ENCODE data around the gene ASB7.
"Not testable (repeated sequence)": the region's sequence is repeated elsewhere in the genome, so short reads cannot be mapped to it uniquely, and the experiment has no call there.

The ASB7 gene

GRCh38 chr15:100669260-100669659, 66.9 kb downstream of the ASB7 start:
- TF ChIP-seq CTCF (IDR thresholded peaks at IDR 0.05; ENCODE audit: low read depth, low read length): no peak
- H3K4me3 ChIP-seq (ENCODE audit: low read depth, low read length): no peak overlapping the region

GRCh38 chr15:100670505-100671021, 68.2 kb downstream of the ASB7 start:
- TF ChIP-seq CTCF (IDR thresholded peaks at IDR 0.05; ENCODE audit: low read depth, low read length): no peak
- no peak overlapping the region for H3K4me3 ChIP-seq (ENCODE audit: low read depth, low read length)

GRCh38 chr15:100671124-100671680, 68.8 kb downstream of the ASB7 start:
- H3K4me3 ChIP-seq (ENCODE audit: low read depth, low read length): no peak overlapping the region
- no peak for TF ChIP-seq CTCF (IDR thresholded peaks at IDR 0.05; ENCODE audit: low read depth, low read length)

- H3K4me3 ChIP-seq (ENCODE audit: low read depth, low read length): peak overlapping the region; percentile 5
- TF ChIP-seq CTCF (IDR thresholded peaks at IDR 0.05; ENCODE audit: low read depth, low read length): peak; percentile 70
These were observed 69.6 kb downstream of the ASB7 start for GRCh38 chr15:100671858-100672543.

- H3K4me3 ChIP-seq (ENCODE audit: low read depth, low read length): no peak overlapping the region
- no peak for TF ChIP-seq CTCF (IDR thresholded peaks at IDR 0.05; ENCODE audit: low read depth, low read length)
These were observed 70.6 kb downstream of the ASB7 start for GRCh38 chr15:100672959-100673358.

- H3K4me3 ChIP-seq (ENCODE audit: low read depth, low read length): not testable (repeated sequence)
These were observed 76.8 kb downstream of the ASB7 start for GRCh38 chr15:100679151-100679550.

GRCh38 chr15:100680726-100681125, 78.3 kb downstream of the ASB7 start:
- H3K4me3 ChIP-seq (ENCODE audit: low read depth, low read length): no peak overlapping the region
- no peak for TF ChIP-seq CTCF (IDR thresholded peaks at IDR 0.05; ENCODE audit: low read depth, low read length)

All from WI38 (cell line).